SU-DHL-6 (cell line): ENCODE data around the gene MT1E.

Experiments used
- EZH2phosphoT487 ChIP-seq: fragments of 200-600 bp; sonication (generic), shearing (Covaris generic); conservative IDR thresholded peaks from 2 replicates; pipeline ENCODE4 v1.6.1; 2018; ENCODE audit warnings: mild to moderate bottlenecking, antibody characterized with exemption, low read length, moderate library complexity, mixed read lengths
- TF ChIP-seq, protein P1 (sequence below): fragments of 200-600 bp; sonication (generic); IDR thresholded peaks from one replicate; pipeline ENCODE4 v1.5.1; 2017; ENCODE audit warnings: antibody characterized with exemption, mild to moderate bottlenecking, low read length, moderate library complexity; ENCODE audit not compliant: insufficient read depth, poor library complexity, severe bottlenecking

DNA sequence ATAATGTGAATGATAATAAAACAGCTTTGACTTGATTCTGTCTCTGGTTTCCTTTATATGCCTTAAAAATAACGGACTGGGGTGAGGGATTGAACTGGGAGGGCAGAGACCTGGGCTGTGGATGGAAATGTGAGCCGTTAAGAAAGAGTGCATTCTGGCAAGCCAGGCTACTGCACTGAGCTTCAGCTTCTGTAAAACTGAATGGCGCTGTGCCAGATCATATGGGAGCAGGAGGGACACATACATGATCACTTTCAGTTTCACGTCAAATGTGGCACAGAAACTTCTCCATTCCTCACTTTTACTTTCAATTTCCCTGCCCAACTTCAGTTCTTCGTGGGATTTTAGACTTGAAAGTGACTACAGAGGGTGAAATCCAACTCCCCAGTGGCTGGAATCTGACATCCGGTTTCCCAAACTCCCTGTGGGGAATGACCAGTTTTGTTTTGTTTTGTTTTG is 16.1 kb upstream of the MT1E start:
- TF ChIP-seq, protein P1, sequence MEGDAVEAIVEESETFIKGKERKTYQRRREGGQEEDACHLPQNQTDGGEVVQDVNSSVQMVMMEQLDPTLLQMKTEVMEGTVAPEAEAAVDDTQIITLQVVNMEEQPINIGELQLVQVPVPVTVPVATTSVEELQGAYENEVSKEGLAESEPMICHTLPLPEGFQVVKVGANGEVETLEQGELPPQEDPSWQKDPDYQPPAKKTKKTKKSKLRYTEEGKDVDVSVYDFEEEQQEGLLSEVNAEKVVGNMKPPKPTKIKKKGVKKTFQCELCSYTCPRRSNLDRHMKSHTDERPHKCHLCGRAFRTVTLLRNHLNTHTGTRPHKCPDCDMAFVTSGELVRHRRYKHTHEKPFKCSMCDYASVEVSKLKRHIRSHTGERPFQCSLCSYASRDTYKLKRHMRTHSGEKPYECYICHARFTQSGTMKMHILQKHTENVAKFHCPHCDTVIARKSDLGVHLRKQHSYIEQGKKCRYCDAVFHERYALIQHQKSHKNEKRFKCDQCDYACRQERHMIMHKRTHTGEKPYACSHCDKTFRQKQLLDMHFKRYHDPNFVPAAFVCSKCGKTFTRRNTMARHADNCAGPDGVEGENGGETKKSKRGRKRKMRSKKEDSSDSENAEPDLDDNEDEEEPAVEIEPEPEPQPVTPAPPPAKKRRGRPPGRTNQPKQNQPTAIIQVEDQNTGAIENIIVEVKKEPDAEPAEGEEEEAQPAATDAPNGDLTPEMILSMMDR = no peak
- TF ChIP-seq EZH2phosphoT487 = no peak
